ENCODE data around the gene DNASE1L3. TPM values are rescaled to one million over a fixed set of nuclear protein-coding genes. Genes with fewer than 3 reads are reported as not detected.

Gene DNASE1L3
- total and polyA plus RNA-seq, 4 donors = 76.1 to 201 (median 128) TPM

DNA sequence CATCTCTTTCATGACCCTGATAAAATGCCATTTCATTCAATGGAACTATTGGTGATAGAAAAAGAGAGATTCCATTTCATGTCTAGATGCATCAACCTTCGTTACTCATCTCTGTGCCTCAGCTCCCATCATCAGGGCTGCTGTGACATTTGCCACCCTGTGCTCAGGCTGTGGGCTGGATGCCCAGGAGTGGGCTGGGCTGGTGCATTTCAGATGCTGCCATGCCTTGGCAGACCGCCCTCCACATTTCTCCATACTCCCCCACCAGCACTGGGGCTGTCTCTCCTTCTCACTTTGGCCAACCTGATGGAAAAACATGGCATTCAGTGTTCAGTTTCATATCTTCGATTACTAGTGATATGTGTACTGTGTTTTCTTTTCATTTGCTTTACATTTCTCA is 59.1 kb downstream of the DNASE1L3 start:
- 81% methylated on average over 3 of the region's 3 CpGs for WGBS
- no peak for DNase-seq (ENCODE audit: low spot score)
- Histone ChIP-seq H3K4me3 (ENCODE audit: low read depth in 1 of 3, low read length in 3 of 3) (no peak overlapping the region), H3K9ac (ENCODE audit: low read depth in 1 of 2, low read length in 2 of 2) (no peak overlapping the region), H3K36me3 (ENCODE audit: control insufficient read depth in 4 of 4, insufficient read depth in 3 of 4, low read depth in 1 of 4, low read length in 3 of 4) (peaks cover 12 to 64% (median 52%) of the 10 kb centered on the region in 4 donors), H3K9me3 (ENCODE audit: control insufficient read depth in 4 of 4, low read length in 3 of 4) (no peaks in the 10 kb centered on the region), H3K27me3 (ENCODE audit: control insufficient read depth in 4 of 4, insufficient read depth in 4 of 4, low read length in 3 of 4) (no peaks in the 10 kb centered on the region), H3K4me1 (ENCODE audit: control insufficient read depth in 4 of 4, insufficient read depth in 4 of 4, low read length in 3 of 4) (peaks cover 13 to 36% (median 29%) of the 10 kb centered on the region in 4 donors), H3K27ac (ENCODE audit: low read depth in 1 of 2, low read length in 2 of 2) (no peak overlapping the region)
- peak in 1 of 2 donors; percentile 15 for TF ChIP-seq HNF4A (conservative IDR thresholded peaks at IDR 0.05)
- TF ChIP-seq, protein P1, sequence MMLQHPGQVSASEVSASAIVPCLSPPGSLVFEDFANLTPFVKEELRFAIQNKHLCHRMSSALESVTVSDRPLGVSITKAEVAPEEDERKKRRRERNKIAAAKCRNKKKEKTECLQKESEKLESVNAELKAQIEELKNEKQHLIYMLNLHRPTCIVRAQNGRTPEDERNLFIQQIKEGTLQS (IDR thresholded peaks at IDR 0.05) = no peak
- TF ChIP-seq GABPA (IDR thresholded peaks at IDR 0.05 in 1 of 2, conservative IDR thresholded peaks at IDR 0.05 in 1 of 2) = no peak
- peak in 1 of 2 donors; percentile 4 for TF ChIP-seq RAD21 (IDR thresholded peaks at IDR 0.05)
- TF ChIP-seq, protein P2, sequence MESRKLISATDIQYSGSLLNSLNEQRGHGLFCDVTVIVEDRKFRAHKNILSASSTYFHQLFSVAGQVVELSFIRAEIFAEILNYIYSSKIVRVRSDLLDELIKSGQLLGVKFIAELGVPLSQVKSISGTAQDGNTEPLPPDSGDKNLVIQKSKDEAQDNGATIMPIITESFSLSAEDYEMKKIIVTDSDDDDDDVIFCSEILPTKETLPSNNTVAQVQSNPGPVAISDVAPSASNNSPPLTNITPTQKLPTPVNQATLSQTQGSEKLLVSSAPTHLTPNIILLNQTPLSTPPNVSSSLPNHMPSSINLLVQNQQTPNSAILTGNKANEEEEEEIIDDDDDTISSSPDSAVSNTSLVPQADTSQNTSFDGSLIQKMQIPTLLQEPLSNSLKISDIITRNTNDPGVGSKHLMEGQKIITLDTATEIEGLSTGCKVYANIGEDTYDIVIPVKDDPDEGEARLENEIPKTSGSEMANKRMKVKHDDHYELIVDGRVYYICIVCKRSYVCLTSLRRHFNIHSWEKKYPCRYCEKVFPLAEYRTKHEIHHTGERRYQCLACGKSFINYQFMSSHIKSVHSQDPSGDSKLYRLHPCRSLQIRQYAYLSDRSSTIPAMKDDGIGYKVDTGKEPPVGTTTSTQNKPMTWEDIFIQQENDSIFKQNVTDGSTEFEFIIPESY (IDR thresholded peaks at IDR 0.05) = no peak
- TF ChIP-seq HNF4G (IDR thresholded peaks at IDR 0.05) = no peak
- no peak for TF ChIP-seq SP1 (IDR thresholded peaks at IDR 0.05)

DNA sequence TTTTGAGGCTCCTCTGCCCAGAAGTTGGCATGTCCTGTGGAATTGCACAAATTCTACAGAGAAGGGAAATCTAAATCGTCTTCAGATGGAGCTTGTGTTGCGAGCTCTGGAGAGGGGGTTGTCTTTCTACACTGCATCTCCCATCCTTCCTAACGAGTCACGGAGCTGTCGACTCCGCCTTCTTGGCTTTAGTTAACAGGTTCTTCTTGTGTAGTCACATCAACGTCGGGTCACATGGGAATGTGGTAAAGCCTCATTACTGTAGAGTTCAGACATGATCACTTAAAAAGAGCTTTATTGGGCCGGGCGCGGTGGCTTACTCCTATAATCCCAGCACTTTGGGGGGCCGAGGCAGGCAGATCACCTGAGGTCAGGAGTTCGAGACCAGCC is 60.0 kb downstream of the DNASE1L3 start:
- WGBS = 77% methylated on average over 13 of the region's 13 CpGs
- no peak overlapping the region for H3K4me3 ChIP-seq (ENCODE audit: low read depth in 1 of 3, low read length in 3 of 3)
- H3K27ac ChIP-seq (ENCODE audit: low read depth in 1 of 2, low read length in 2 of 2) = peak overlapping the region; percentile 40 to 45
- H3K27me3 ChIP-seq (ENCODE audit: control insufficient read depth in 4 of 4, insufficient read depth in 4 of 4, low read length in 3 of 4) = no peaks in the 10 kb centered on the region
- H3K4me1 ChIP-seq (ENCODE audit: control insufficient read depth in 4 of 4, insufficient read depth in 4 of 4, low read length in 3 of 4) = peaks cover 13 to 36% (median 29%) of the 10 kb centered on the region in 4 donors
- TF ChIP-seq, protein P3, sequence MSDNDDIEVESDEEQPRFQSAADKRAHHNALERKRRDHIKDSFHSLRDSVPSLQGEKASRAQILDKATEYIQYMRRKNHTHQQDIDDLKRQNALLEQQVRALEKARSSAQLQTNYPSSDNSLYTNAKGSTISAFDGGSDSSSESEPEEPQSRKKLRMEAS (IDR thresholded peaks at IDR 0.05) = no peak
- TF ChIP-seq, protein P1 (IDR thresholded peaks at IDR 0.05) = no peak
- TF ChIP-seq EGR1 (IDR thresholded peaks at IDR 0.05; ENCODE audit: low read depth in 2 of 2) (no peak), FOXA2 (IDR thresholded peaks at IDR 0.05) (no peak), RXRA (IDR thresholded peaks at IDR 0.05) (no peak), NR2F2 (IDR thresholded peaks at IDR 0.05) (no peak), RAD21 (IDR thresholded peaks at IDR 0.05) (no peak), HNF4G (IDR thresholded peaks at IDR 0.05) (no peak), SP1 (IDR thresholded peaks at IDR 0.05) (no peak)
- TF ChIP-seq, protein P4, sequence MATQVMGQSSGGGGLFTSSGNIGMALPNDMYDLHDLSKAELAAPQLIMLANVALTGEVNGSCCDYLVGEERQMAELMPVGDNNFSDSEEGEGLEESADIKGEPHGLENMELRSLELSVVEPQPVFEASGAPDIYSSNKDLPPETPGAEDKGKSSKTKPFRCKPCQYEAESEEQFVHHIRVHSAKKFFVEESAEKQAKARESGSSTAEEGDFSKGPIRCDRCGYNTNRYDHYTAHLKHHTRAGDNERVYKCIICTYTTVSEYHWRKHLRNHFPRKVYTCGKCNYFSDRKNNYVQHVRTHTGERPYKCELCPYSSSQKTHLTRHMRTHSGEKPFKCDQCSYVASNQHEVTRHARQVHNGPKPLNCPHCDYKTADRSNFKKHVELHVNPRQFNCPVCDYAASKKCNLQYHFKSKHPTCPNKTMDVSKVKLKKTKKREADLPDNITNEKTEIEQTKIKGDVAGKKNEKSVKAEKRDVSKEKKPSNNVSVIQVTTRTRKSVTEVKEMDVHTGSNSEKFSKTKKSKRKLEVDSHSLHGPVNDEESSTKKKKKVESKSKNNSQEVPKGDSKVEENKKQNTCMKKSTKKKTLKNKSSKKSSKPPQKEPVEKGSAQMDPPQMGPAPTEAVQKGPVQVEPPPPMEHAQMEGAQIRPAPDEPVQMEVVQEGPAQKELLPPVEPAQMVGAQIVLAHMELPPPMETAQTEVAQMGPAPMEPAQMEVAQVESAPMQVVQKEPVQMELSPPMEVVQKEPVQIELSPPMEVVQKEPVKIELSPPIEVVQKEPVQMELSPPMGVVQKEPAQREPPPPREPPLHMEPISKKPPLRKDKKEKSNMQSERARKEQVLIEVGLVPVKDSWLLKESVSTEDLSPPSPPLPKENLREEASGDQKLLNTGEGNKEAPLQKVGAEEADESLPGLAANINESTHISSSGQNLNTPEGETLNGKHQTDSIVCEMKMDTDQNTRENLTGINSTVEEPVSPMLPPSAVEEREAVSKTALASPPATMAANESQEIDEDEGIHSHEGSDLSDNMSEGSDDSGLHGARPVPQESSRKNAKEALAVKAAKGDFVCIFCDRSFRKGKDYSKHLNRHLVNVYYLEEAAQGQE (IDR thresholded peaks at IDR 0.05) = no peak
- TF ChIP-seq, protein P5, sequence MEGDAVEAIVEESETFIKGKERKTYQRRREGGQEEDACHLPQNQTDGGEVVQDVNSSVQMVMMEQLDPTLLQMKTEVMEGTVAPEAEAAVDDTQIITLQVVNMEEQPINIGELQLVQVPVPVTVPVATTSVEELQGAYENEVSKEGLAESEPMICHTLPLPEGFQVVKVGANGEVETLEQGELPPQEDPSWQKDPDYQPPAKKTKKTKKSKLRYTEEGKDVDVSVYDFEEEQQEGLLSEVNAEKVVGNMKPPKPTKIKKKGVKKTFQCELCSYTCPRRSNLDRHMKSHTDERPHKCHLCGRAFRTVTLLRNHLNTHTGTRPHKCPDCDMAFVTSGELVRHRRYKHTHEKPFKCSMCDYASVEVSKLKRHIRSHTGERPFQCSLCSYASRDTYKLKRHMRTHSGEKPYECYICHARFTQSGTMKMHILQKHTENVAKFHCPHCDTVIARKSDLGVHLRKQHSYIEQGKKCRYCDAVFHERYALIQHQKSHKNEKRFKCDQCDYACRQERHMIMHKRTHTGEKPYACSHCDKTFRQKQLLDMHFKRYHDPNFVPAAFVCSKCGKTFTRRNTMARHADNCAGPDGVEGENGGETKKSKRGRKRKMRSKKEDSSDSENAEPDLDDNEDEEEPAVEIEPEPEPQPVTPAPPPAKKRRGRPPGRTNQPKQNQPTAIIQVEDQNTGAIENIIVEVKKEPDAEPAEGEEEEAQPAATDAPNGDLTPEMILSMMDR (IDR thresholded peaks at IDR 0.05; ENCODE audit: low read depth, low read length, missing input control) = no peak
- peaks cover 6 to 67% (median 51%) of the 10 kb centered on the region in 4 donors for H3K36me3 ChIP-seq (ENCODE audit: control insufficient read depth in 4 of 4, insufficient read depth in 3 of 4, low read depth in 1 of 4, low read length in 3 of 4)
- H3K9ac ChIP-seq (ENCODE audit: low read depth in 1 of 2, low read length in 2 of 2) = no peak overlapping the region
- no peaks in the 10 kb centered on the region for H3K9me3 ChIP-seq (ENCODE audit: control insufficient read depth in 4 of 4, low read length in 3 of 4)
- no peak for DNase-seq (ENCODE audit: low spot score)
